Heart left ventricle (tissue), 16 donors: ENCODE data around the gene WSB1. TPM values are rescaled to one million over a fixed set of nuclear protein-coding genes. Genes with fewer than 3 reads are reported as not detected.

Experiments used
- ATAC-seq, 4 donors: fragments of 200-7000 bp; cut with Tn5 transposase; one replicate each; pipeline ENCODE4 v1.9.1; 2020 to 2022; ENCODE audit warnings: moderate library complexity in 4 of 4, mild to moderate bottlenecking in 3 of 4, moderate number of reproducible peaks in 1 of 4
- DNase-seq, 5 donors: peaks; one replicate each; pipeline ENCODE4 v3.0.0-alpha.2; 2020
- H3K27ac ChIP-seq, 12 donors: fragments of 200-600 bp; sonication (generic) in 4 of 12; one replicate each; pipeline versions ENCODE4 v1.5.0 to v1.8.0; 2016 to 2022; ENCODE audit warnings: mild to moderate bottlenecking in 2 of 12
- H3K27me3 ChIP-seq, 9 donors: fragments of 200-600 bp; sonication (generic) in 2 of 9; one replicate each; pipeline versions ENCODE4 v1.5.1 to v1.8.0; 2016 to 2022; ENCODE audit warnings: mild to moderate bottlenecking in 3 of 9
- H3K36me3 ChIP-seq, 9 donors: fragments of 200-600 bp; sonication (generic) in 2 of 9; one replicate each; pipeline versions ENCODE4 v1.5.0 to v1.8.0; 2018 to 2022; ENCODE audit warnings: mild to moderate bottlenecking in 2 of 9
- H3K4me1 ChIP-seq, 12 donors: fragments of 200-600 bp; sonication (generic) in 4 of 12; one replicate each; pipeline versions ENCODE4 v1.5.0 to v1.8.0; 2016 to 2022; ENCODE audit warnings: mild to moderate bottlenecking in 3 of 12
- H3K4me3 ChIP-seq, 12 donors: fragments of 200-600 bp; sonication (generic) in 4 of 12; one replicate each; pipeline versions ENCODE4 v1.5.0 to v1.8.0; 2017 to 2022; ENCODE audit warnings: mild to moderate bottlenecking in 9 of 12, moderate library complexity in 4 of 12
- H3K9me3 ChIP-seq, 12 donors: fragments of 200-600 bp; sonication (generic) in 4 of 12; one replicate each; pipeline versions ENCODE4 v1.5.0 to v1.8.0; 2016 to 2022; ENCODE audit warnings: mild to moderate bottlenecking in 1 of 12
- POLR2A ChIP-seq, 2 donors: fragments of 450-650 bp; IDR thresholded peaks; one replicate each; pipeline ENCODE4 v1.6.1; 2017; ENCODE audit warnings: antibody characterized with exemption in 2 of 2, mild to moderate bottlenecking in 2 of 2, moderate library complexity in 2 of 2
- WGBS, 4 donors: extraction: QIAGEN DNeasy Blood & Tissue Kit in 2 of 4; methylation state at CpG; one replicate each; pipeline versions ENCODE4 v1.1.5 to v1.1.7; 2013 to 2018; 5-methylcytosine and 5-hydroxymethylcytosine counted together
- intact Hi-C, 10 donors: fragments of 100-400 bp; cut with DNase I; formaldehyde crosslinking; loops; one replicate each; pipeline versions ENCODE4 v1.11.1 to v1.14.2; 2022
- polyA plus RNA-seq, 2 donors: library from polyadenylated mRNA; stranded (reverse); fragments of 200-250 nt; gene quantifications; one replicate each; pipeline ENCODE4 v1.2.3, GENCODE V29; 2013
- total RNA-seq, 9 donors: library from RNA; depleted of rRNA in 2 of 9; stranded (reverse); fragments of >200 nt in 2 of 9; fragmentation: NEBNext Ultra II Directional in 3 of 9; extraction: Animal tissue kit (Norgen Biotek cat#: 25700) in 3 of 9; gene quantifications; one replicate each; pipeline versions ENCODE4 v1.1.0 to v1.2.4, GENCODE V29; 2016 to 2023
- TF ChIP-seq, protein P1 (sequence below), 12 donors: fragments of 200-600 bp; sonication (generic) in 4 of 12; IDR thresholded peaks; one replicate each; pipeline versions ENCODE4 v1.5.0 to v1.8.0; 2018 to 2022; ENCODE audit warnings: antibody characterized with exemption in 12 of 12, mild to moderate bottlenecking in 5 of 12
- donor health status: ischemic (EF 13 %, LVEDD 7.1; RV severe dilation, severe dysfunction).
- donor health status: healthy with polysubstance abuse.
- donor health status: DM: no; HTN: yes; CAD: no.
- donor health status: DM: no; HTN: no; CAD: no.
- donor health status: ischemic (EF 25% LVEDD 6.9; RV normal size, moderate dysfunction).
- donor health status: ischemic (EF 25% LVEDD 5.7; RV mildly dilated, moderate dysfunction).
- donor health status: healthy.
- donor health status: DM: yes; HTN: yes; CAD: no.
- donor health status: ischemic (EF 35%, LVEDD 5.7; RV mildly dilated, moderate dysfunction).
- donor health status: nonischemic (EF 11% LVEDD 7.7; RV severe dilation, severe dysfunction).
- donor health status: DM: yes; HTN: yes; CAD: no.
- donor health status: PGD.
- donor health status: ischemic (EF 29% LVEDD 5.4; RV normal size, mild dysfunction).
- donor health status: nonischemic (EF 23%, LVEDD 6.1; RV moderate dilation, normal function).

Gene WSB1
- total and polyA plus RNA-seq, 11 donors, result 22.3 to 119 (median 56.2) TPM

DNA sequence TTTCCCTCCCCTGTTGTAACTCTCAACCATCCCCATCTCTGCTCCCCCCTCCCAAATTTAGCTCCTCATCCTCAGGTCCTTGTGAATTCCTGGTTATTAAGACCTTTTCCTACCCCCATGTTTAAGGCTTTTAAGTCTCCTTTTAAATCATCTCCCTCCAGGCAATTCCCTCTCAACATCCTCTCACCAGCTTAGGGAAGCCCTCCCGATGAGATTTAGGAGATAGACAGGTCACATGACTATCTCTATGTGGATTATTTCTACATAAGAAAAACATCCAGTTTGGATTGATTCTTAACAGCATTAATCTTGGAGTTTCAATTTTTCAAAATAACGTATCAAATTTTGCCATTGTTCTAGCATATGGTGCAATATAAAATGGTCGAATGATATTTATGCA, 12.5 kb upstream of the WSB1 start:
- H3K4me3 ChIP-seq, result peak overlapping the region in 1 of 12 donors; percentile 12
- no peak for DNase-seq
- ATAC-seq, result no peak
- H3K27me3 ChIP-seq, result no peaks in the 10 kb centered on the region
- H3K9me3 ChIP-seq, result no peaks in the 10 kb centered on the region
- H3K27ac ChIP-seq, result peak overlapping the region in 3 of 12 donors; percentile 3 to 82 (median 23)
- peaks cover 0 to 69% (median 6%) of the 10 kb centered on the region in 12 donors for H3K4me1 ChIP-seq
- TF ChIP-seq POLR2A (IDR thresholded peaks at IDR 0.05), result no peak
- TF ChIP-seq, protein P1, sequence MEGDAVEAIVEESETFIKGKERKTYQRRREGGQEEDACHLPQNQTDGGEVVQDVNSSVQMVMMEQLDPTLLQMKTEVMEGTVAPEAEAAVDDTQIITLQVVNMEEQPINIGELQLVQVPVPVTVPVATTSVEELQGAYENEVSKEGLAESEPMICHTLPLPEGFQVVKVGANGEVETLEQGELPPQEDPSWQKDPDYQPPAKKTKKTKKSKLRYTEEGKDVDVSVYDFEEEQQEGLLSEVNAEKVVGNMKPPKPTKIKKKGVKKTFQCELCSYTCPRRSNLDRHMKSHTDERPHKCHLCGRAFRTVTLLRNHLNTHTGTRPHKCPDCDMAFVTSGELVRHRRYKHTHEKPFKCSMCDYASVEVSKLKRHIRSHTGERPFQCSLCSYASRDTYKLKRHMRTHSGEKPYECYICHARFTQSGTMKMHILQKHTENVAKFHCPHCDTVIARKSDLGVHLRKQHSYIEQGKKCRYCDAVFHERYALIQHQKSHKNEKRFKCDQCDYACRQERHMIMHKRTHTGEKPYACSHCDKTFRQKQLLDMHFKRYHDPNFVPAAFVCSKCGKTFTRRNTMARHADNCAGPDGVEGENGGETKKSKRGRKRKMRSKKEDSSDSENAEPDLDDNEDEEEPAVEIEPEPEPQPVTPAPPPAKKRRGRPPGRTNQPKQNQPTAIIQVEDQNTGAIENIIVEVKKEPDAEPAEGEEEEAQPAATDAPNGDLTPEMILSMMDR (IDR thresholded peaks at IDR 0.05), result no peak
- H3K36me3 ChIP-seq, result no peaks in the 10 kb centered on the region
- 71 to 76% (median 73%) methylated on average over 3 of the region's 3 CpGs for WGBS, 4 donors
- intact Hi-C loops, result no loop called here

DNA sequence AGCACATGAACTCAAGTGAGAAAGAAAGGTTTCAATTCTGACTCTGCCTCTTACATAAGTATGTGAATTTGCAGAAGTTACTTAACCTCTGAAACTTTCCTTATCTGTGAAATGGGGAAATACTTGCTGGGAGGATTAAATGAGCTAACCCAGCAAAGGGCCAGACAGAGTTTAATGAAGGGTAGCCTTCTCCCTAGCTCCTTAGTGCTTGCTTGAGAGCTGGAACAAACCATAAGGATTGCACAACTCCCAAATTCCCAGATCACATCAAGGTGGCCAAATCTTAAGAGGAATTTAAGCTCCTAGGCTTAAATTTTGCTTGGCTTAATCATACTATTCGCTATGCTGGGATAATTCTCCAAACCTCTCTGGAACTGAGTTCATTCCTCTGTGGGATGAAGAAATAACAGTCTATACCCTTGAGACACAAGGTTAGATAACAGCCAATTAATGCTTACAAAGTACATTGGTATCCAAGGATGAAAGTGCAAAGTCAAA, 11.8 kb upstream of the WSB1 start:
- H3K4me3 ChIP-seq, result peak overlapping the region in 1 of 12 donors; percentile 12
- DNase-seq (no peak), ATAC-seq (peak in 3 of 4 donors; percentile 52 to 92 (median 91))
- H3K36me3 ChIP-seq, result no peaks in the 10 kb centered on the region
- H3K9me3 ChIP-seq, result no peaks in the 10 kb centered on the region
- intact Hi-C loops, result no loop called here
- no peaks in the 10 kb centered on the region for H3K27me3 ChIP-seq
- TF ChIP-seq, protein P1 (IDR thresholded peaks at IDR 0.05), result no peak
- TF ChIP-seq POLR2A (IDR thresholded peaks at IDR 0.05), result no peak
- 71 to 91% (median 85%) methylated on average over 1 of the region's 1 CpG for WGBS, 4 donors
- peak overlapping the region in 3 of 12 donors; percentile 3 to 82 (median 23) for H3K27ac ChIP-seq
- peaks cover 0 to 71% (median 6%) of the 10 kb centered on the region in 12 donors for H3K4me1 ChIP-seq

DNA sequence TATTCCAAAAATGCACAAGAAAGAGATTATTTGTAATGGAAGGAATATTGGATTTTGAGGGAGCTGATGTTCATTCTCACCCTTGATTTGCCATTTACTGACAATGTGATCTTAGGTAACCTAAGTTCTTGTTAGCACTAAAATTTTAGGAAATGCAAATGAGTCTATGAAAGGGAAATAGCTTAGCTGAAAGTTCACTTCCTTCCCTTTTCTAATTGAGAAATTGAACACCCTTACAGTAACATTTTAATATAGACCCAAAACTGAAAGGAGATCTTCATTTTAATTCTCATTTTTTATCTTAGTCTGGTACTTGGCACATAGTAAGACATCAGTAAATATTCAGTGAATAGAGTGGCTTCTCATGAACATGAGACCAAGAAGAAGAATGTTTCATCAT, 10.9 kb upstream of the WSB1 start:
- peaks cover 0 to 71% (median 6%) of the 10 kb centered on the region in 12 donors for H3K4me1 ChIP-seq
- H3K36me3 ChIP-seq, result no peaks in the 10 kb centered on the region
- no peaks in the 10 kb centered on the region for H3K27me3 ChIP-seq
- no peak for ATAC-seq
- TF ChIP-seq, protein P1 (IDR thresholded peaks at IDR 0.05), result no peak
- TF ChIP-seq POLR2A (IDR thresholded peaks at IDR 0.05), result no peak
- intact Hi-C loops, result no loop called here
- H3K9me3 ChIP-seq, result no peaks in the 10 kb centered on the region
- no peak for DNase-seq
- no peak overlapping the region for H3K4me3 ChIP-seq
- H3K27ac ChIP-seq, result peak overlapping the region in 1 of 12 donors; percentile 82

DNA sequence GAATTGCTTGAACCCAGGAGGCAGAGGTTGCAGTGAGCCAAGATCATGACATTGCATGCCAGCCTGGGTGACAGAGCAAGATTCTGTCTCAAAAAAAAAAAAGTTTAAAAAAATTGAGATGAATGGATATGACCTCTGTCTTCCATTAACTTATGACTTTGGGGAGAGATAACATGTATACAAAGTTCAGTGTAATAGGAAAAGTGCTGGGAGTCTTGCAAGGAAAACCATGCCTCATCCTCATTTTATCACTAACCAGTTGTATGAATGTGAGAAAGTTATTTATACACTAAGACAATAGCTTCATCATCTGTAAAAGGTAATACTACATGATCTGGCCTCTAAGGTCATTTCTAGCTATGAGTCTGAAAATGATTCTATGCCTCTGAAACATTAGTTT, 10.2 kb upstream of the WSB1 start:
- H3K27me3 ChIP-seq, result no peaks in the 10 kb centered on the region
- H3K4me3 ChIP-seq, result no peak overlapping the region
- no peak for TF ChIP-seq POLR2A (IDR thresholded peaks at IDR 0.05)
- TF ChIP-seq, protein P1 (IDR thresholded peaks at IDR 0.05), result no peak
- H3K27ac ChIP-seq, result peak overlapping the region in 1 of 12 donors; percentile 82
- no peaks in the 10 kb centered on the region for H3K36me3 ChIP-seq
- ATAC-seq, result no peak
- peaks cover 0 to 71% (median 6%) of the 10 kb centered on the region in 12 donors for H3K4me1 ChIP-seq
- DNase-seq, result no peak
- no peaks in the 10 kb centered on the region for H3K9me3 ChIP-seq
- intact Hi-C loops, result no loop called here
